PC-9 (cell line): Measurements from ENCODE around the gene SREBF2. TPM values are rescaled to one million over a fixed set of nuclear protein-coding genes. Genes with fewer than 3 reads are reported as not detected.

Experiments
- BruUV-seq: library from RNA; stranded (reverse); fragments of 400-500 nt; replicated peaks from 2 replicates; lab custom pipeline; 2021; lab: Mats Ljungman, UMichigan
- CTCF ChIA-PET: fragments of 300-600 bp; sonication (Branson Sonifier 250); formaldehyde crosslinking; loops from one replicate; lab custom pipeline; 2022; ENCODE audit warnings: antibody characterized with exemption; lab: Charles Lee
- POLR2A ChIA-PET: fragments of 300-600 bp; sonication (Branson Sonifier 250); formaldehyde crosslinking; loops from one replicate; lab custom pipeline; 2022; ENCODE audit warnings: antibody characterized with exemption; ENCODE audit not compliant: unreplicated experiment; lab: Charles Lee
- DNase-seq, 2 experiments: peaks; one replicate each; pipeline versions ENCODE4 v3.0.0 to v3.0.0-alpha.2; 2015 to 2022; ENCODE audit warnings: mixed read lengths in 1 of 2
- H2AFZ ChIP-seq: fragments of 200-600 bp; sonication (generic); 2 replicates; pipeline ENCODE4 v1.8.1; 2017; ENCODE audit warnings: antibody characterized with exemption
- H3F3A ChIP-seq: fragments of 200-600 bp; sonication (generic); 2 replicates; pipeline ENCODE4 v1.8.1; 2017; ENCODE audit warnings: antibody characterized with exemption, mild to moderate bottlenecking, low read depth; ENCODE audit not compliant: insufficient read depth
- H3K27ac ChIP-seq: fragments of 200-600 bp; sonication (generic); 2 replicates; pipeline ENCODE4 v1.6.1; 2016; ENCODE audit warnings: mixed run types
- H3K27me3 ChIP-seq: fragments of 200-600 bp; sonication (generic); 2 replicates; pipeline ENCODE4 v1.6.1; 2016; ENCODE audit warnings: low read depth, mixed run types; ENCODE audit not compliant: insufficient read depth
- H3K36me3 ChIP-seq: fragments of 200-600 bp; sonication (generic); 2 replicates; pipeline ENCODE4 v1.6.1; 2016; ENCODE audit warnings: low read depth, mixed run types
- H3K4me1 ChIP-seq: fragments of 200-600 bp; sonication (generic); replicated peaks from 2 replicates; pipeline ENCODE4 v1.6.1; 2016; ENCODE audit warnings: mixed run types; ENCODE audit not compliant: insufficient read depth
- H3K4me2 ChIP-seq: fragments of 200-600 bp; sonication (generic); 2 replicates; pipeline ENCODE4 v1.6.1; 2017; ENCODE audit warnings: mixed run types
- H3K4me3 ChIP-seq: fragments of 200-600 bp; sonication (generic); 2 replicates; pipeline ENCODE4 v1.6.1; 2016; ENCODE audit warnings: mixed run types
- H3K79me2 ChIP-seq: fragments of 200-600 bp; sonication (generic); 2 replicates; pipeline ENCODE4 v1.6.1; 2017; ENCODE audit warnings: low read depth, mixed run types
- H3K9me2 ChIP-seq: fragments of 200-600 bp; sonication (generic); 2 replicates; pipeline ENCODE4 v1.8.1; 2017; ENCODE audit warnings: mild to moderate bottlenecking; ENCODE audit not compliant: insufficient read depth
- H3K9me3 ChIP-seq: fragments of 200-600 bp; sonication (generic); 2 replicates; pipeline ENCODE4 v1.8.1; 2016; ENCODE audit warnings: low read depth; ENCODE audit not compliant: insufficient read depth
- H4K20me1 ChIP-seq: fragments of 200-600 bp; sonication (generic); 2 replicates; pipeline ENCODE4 v1.8.1; 2017; ENCODE audit not compliant: insufficient read depth
- EZH2 ChIP-seq: fragments of 200-600 bp; sonication (generic); IDR thresholded peaks from 2 replicates; pipeline ENCODE4 v1.8.0; 2017; ENCODE audit warnings: antibody characterized with exemption, low read depth
- intact Hi-C: fragments of 100-400 bp; cut with micrococcal nuclease; formaldehyde crosslinking; loops from one replicate; pipeline ENCODE4 v1.10.0; 2022; ENCODE audit not compliant: unreplicated experiment
- total RNA-seq: library from RNA; stranded (reverse); gene quantifications from 2 replicates; pipeline ENCODE4 v1.2.3, GENCODE V29; 2021
- TF ChIP-seq, protein P1 (sequence below): fragments of 200-600 bp; sonication (generic); conservative IDR thresholded peaks from 2 replicates; pipeline ENCODE4 v1.6.1; 2017; ENCODE audit warnings: mixed run types, antibody characterized with exemption, mild to moderate bottlenecking, moderate library complexity

Gene SREBF2
- total RNA-seq, 1 experiment from 2014 or later: 196 TPM

GRCh38 chr22:41827671-41828070 lies 5.2 kb upstream of the SREBF2 start:
- Histone ChIP-seq H4K20me1 (no peaks in the 10 kb centered on the region), H3K27me3 (no peaks in the 10 kb centered on the region), H3K9me2 (no peaks in the 10 kb centered on the region), H3K4me2 (no peak overlapping the region), H3K9me3 (no peaks in the 10 kb centered on the region), H3K36me3 (no peaks in the 10 kb centered on the region), H3K4me1 (peaks cover 17% of the 10 kb centered on the region), H2AFZ (no peak overlapping the region), H3K79me2 (0 out of 2 replicates have a peak, but pooled peaks cover 10% of the 10 kb centered on the region), H3K4me3 (no peak overlapping the region), H3F3A (peaks cover 22% of the 10 kb centered on the region; the same call in 1 of the 2 replicates), H3K27ac (no peak overlapping the region)
- intact Hi-C loops: no loop called here
- BruUV-seq: no TSS peak
- ChIA-PET CTCF (no interaction called here), POLR2A (no interaction called here)
- DNase-seq: no peak
- TF ChIP-seq EZH2: no peak
- TF ChIP-seq, protein P1, sequence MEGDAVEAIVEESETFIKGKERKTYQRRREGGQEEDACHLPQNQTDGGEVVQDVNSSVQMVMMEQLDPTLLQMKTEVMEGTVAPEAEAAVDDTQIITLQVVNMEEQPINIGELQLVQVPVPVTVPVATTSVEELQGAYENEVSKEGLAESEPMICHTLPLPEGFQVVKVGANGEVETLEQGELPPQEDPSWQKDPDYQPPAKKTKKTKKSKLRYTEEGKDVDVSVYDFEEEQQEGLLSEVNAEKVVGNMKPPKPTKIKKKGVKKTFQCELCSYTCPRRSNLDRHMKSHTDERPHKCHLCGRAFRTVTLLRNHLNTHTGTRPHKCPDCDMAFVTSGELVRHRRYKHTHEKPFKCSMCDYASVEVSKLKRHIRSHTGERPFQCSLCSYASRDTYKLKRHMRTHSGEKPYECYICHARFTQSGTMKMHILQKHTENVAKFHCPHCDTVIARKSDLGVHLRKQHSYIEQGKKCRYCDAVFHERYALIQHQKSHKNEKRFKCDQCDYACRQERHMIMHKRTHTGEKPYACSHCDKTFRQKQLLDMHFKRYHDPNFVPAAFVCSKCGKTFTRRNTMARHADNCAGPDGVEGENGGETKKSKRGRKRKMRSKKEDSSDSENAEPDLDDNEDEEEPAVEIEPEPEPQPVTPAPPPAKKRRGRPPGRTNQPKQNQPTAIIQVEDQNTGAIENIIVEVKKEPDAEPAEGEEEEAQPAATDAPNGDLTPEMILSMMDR: no peak

GRCh38 chr22:41828516-41828915 lies 4.4 kb upstream of the SREBF2 start:
- no peak for DNase-seq
- Histone ChIP-seq H3K9me2 (no peaks in the 10 kb centered on the region), H3K4me3 (no peak overlapping the region), H3K4me2 (no peak overlapping the region), H3K79me2 (peaks cover 15% of the 10 kb centered on the region), H3K36me3 (no peaks in the 10 kb centered on the region), H4K20me1 (no peaks in the 10 kb centered on the region), H3F3A (peaks cover 17% of the 10 kb centered on the region; the same call in 1 of the 2 replicates), H3K27ac (no peak overlapping the region), H3K4me1 (peaks cover 12% of the 10 kb centered on the region), H3K9me3 (no peaks in the 10 kb centered on the region), H2AFZ (no peak overlapping the region), H3K27me3 (no peaks in the 10 kb centered on the region)
- ChIA-PET CTCF (no interaction called here), POLR2A (interaction anchor here (0.6 kb wide), 1 partner anchor 89 kb away, joined by 5 read pairs; no protein-coding TSS in a partner anchor)
- intact Hi-C loops: no loop called here
- TF ChIP-seq, protein P1: no peak
- no peak for TF ChIP-seq EZH2
- BruUV-seq: no TSS peak

DNA sequence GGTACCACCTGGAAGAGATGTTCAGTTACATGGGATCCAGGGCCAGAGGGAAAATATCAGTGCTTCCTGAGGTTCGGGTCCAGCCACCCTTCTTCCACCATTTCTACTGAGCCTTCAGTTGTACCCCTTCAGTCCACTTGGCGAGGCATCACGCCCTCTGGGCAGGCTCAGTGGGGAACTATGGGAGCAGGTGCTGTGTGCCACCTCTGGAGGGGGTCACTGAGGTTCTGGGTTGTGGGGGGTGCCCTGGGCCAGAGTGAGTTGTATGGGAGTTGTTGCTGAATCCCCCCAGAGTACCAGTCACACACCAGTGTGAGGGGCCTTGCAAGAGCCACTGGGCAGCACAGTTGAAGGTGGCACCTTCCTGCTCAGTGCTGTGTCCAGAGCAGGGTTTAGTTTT lies 2.7 kb upstream of the SREBF2 start:
- intact Hi-C loops: no loop called here
- Histone ChIP-seq H2AFZ (no peak overlapping the region), H3F3A (peaks cover 17% of the 10 kb centered on the region; the same call in 1 of the 2 replicates), H3K36me3 (0 out of 2 replicates have a peak, but pooled peaks cover 10% of the 10 kb centered on the region), H3K9me3 (no peaks in the 10 kb centered on the region), H3K79me2 (peaks cover 32% of the 10 kb centered on the region), H3K27ac (no peak overlapping the region), H3K27me3 (no peaks in the 10 kb centered on the region), H4K20me1 (peaks cover 7% of the 10 kb centered on the region; the same call in 1 of the 2 replicates), H3K4me1 (peaks cover 21% of the 10 kb centered on the region), H3K9me2 (no peaks in the 10 kb centered on the region), H3K4me3 (no peak overlapping the region), H3K4me2 (no peak overlapping the region)
- POLR2A ChIA-PET: no interaction called here
- TF ChIP-seq EZH2: no peak
- TF ChIP-seq, protein P1: no peak; the same call in 1 of the 2 replicates
- BruUV-seq: no TSS peak
- no peak for DNase-seq
- CTCF ChIA-PET: interaction anchor here (0.6 to 0.7 kb wide), 2 partner anchors 22 to 93 kb away, joined by 7 to 8 read pairs; no protein-coding TSS in a partner anchor
